Left colon (tissue), 2 donors: ENCODE data around the gene BRD3. TPM values are rescaled to one million over a fixed set of nuclear protein-coding genes. Genes with fewer than 3 reads are reported as not detected.
A peak's percentile ranks its signal among the peaks of the same experiment; 100 is the strongest.
"Not testable (repeated sequence)": the region's sequence is repeated elsewhere in the genome, so short reads cannot be mapped to it uniquely, and the experiment has no call there.

Source experiments
- ATAC-seq: fragments of 200-7000 bp; cut with Tn5 transposase; one replicate; pipeline ENCODE4 v1.9.1; 2020; ENCODE audit warnings: mild to moderate bottlenecking, moderate library complexity
- DNase-seq, 2 donors: peaks; one replicate each; pipeline ENCODE4 v3.0.0-alpha.2; 2020
- intact Hi-C, 2 donors: fragments of 100-400 bp; cut with DNase I in 1 of 2; cut with micrococcal nuclease in 1 of 2; formaldehyde crosslinking; loops; one replicate each; pipeline versions ENCODE4 v1.11.2 to v1.14.0; 2022; cut with DNase I, micrococcal nuclease
- total RNA-seq, 2 donors: library from RNA; stranded (reverse); fragmentation: NEBNext Ultra II Directional; extraction: Animal tissue kit (Norgen Biotek cat#: 25700); gene quantifications; one replicate each; pipeline ENCODE4 v1.2.1, GENCODE V29; 2021
- donor health status: DM: no; HTN: no; CAD: no.
- donor health status: DM: yes; HTN: yes; CAD: no.

The BRD3 gene
- total RNA-seq, 2 donors from 2014 or later = 21.5 to 36.7 TPM

DNA sequence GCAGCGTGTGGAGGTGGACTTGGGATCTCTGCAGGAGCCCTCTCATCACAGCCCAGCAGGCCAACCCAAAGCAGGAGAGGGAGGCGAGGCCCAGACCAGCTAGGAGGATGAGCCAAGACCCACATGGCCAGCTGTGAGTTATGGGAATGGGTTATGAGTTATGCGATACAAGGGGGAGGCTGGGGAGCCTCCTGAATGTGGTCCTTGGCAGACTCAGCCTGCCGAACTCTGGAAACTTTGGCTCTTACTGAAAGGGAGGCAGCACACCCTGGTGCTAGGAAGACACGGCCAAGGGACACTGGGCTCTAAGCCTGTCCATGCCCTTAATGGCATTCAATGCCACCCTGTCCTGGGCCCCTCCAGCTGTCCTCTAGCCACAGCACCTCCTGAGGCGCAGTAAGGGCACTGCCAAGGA is 68.0 kb downstream of the BRD3 start:
- no peak for ATAC-seq
- no peak for DNase-seq
- intact Hi-C loops = loop anchor here (5.0 kb wide), 1 partner anchor 208 kb away; no protein-coding TSS in a partner anchor

DNA sequence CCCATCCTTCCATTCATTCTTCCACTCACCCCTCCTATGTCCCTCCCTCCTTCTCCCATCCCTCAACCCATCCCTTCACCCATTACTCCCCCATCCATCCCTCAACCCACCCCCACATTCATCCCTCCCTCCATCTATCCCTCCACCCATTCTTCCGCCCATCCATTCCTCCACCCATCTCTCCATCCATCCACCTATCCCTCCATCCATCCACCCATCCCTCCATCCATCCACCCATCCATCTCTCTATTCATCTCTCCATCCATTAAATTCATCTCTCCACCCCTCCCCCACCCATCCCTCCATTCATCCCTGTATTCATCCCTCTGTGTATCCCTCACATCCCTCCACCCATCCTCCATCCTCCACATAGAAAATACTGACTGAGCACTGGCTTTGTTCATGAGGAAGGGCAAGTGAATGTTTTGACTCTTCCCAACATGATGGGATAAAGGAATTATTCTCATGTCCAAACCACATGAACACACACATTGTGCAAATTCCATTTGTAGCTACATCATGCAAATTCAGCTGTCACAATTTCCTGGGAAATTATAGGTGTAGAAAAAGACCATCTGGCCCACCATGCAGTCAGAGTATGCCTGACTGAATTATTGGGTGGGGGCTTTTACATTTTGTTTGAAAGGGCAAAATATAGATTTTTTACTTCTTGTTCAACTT is 68.8 kb downstream of the BRD3 start:
- no peak for DNase-seq
- ATAC-seq = no peak
- intact Hi-C loops = loop anchor here (5.0 kb wide), 1 partner anchor 207 kb away; no protein-coding TSS in a partner anchor

DNA sequence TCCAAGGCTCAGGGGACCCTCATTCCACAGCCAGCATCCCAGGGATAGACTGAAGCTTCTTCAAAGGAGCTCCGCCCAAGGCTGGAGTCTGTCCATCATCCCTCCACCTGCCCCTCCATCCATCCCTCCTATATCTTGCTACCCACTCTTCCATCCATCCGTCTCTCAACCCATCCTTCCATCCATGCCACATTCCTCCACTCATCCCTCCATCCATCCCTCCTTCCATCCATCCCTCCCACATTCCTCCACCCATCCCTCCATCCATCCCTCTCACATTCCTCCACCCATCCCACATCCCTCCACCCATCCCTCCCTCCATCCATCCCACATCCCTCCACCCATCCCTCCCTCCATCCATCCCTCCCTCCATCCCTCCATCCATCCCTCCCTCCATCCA is 70.2 kb downstream of the BRD3 start:
- ATAC-seq (no peak), DNase-seq (no peak)
- intact Hi-C loops = loop anchor here (5.0 kb wide), 1 partner anchor 205 kb away; no protein-coding TSS in a partner anchor

DNA sequence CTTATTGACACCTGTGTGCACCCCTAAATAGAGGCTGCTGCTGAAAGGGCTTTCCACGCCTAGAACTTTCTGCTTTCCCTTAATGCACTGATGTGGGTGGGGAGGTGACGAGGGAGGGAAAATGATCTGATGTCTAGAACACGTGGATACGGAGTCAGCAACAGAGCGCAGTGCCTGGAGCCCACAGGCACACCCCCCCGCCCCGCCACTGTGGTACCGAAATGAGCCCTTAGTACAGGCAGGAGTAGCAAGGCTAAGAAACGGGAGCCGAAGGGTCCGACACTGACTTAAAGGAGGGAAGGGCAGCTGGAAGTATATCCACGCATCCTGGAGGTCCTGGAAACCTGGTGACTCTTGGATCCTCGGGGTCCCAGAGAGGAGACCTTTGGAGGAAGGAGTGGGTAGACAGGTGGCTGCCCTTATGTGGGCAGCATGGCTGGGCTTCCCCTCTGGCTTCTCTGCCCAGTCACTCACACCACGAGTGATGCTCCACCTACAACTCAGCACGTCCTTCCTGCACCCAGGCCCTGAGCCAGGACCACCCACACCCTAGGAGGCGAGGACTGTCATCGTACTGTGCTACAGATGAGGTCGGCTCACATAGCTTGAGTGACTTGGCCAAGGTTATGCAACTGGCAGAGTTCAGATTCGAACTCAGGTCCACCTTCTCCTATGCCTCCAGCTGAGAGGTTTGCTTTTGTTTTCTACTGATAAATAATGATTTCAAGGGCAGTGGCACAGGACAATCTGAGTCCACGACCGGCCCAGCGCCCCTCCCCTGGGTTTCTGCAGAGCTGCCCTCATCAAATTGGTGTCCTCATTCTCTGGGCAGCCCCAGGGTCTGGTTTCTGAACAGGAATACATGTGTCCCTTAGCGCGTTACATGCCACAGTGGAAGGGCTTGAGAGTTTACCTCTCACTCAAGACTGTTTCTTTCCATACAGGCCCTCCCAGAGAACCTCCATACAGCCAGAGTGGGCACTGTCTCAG is 71.0 kb downstream of the BRD3 start:
- intact Hi-C loops = loop anchor here (5.0 kb wide), 1 partner anchor 205 kb away; no protein-coding TSS in a partner anchor
- ATAC-seq (no peak), DNase-seq (no peak)

DNA sequence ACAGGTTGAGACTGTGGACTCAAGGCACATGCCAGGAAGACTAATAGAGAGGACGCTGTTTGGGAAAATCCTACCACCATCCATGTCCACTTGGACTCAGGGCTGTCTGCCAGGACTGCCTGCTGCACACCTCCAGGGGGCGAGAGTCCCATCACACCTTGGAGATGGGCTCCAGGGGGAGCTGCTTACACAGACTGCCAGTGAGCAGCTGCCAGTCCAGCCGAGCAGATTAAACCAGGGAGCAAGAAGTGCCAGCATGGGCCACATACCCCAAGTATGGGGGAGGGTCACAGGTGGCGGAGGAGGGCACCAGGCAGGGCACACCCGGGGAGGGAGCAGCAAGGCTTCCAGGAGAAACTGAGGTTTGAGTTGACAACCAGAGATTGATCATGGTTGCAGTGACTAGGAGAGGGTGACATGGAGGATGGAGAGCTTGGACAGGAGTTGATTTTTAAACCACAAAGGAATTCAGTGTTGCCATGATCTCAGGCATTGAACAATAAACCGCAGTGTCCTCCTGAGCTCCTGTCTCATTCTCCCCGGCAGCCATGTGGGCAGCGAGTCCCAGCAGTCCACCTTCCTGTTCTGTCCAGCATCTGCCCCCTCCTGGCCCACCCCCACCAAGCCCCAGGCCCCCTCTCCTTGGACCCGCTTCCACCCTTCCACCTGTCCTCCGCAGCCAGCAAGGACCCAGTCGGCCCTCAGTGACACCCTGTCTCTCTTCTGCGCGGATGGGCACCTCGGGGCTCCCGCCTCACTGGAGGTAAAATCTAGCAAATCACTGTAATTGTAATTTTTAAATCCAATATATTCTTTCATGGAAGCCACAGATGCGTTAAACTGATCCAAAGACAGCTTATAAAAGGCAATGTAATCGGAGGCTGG is 72.6 kb downstream of the BRD3 start:
- ATAC-seq = no peak
- intact Hi-C loops = loop anchor here (5.0 kb wide), 1 partner anchor 203 kb away; no protein-coding TSS in a partner anchor
- DNase-seq = peak in 1 of 2 donors; percentile 20

DNA sequence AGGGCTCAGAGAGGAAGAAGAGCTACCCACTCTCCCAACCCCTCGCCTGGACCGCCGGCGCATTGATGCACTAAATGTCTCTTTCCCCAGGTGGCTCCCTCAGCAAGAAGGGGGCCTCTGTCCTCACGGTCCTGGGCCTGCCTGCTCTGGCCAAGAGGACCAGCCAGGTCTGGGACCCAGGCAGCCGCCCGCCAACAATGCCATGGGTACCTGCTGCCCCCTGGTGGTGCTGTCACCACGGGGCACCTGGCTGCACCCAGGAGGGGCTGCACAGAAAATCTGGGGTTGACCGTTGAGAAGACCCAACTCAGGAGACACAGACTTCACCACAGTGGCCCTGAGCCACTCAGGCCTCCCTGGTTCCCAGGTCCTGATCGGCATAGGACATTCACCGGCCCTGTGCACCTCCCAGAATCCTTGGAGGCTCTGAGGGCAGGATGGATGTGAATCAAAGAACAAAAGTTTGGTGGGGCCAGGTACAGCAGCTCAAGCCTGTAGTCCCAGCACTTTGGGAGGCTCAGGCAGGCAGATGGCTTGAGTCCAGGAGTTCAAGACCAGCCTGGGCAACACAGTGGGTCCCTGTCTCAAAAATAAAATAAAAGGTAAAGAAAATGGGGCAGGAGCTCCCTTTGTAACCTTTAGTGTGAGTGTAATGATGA is 73.3 kb downstream of the BRD3 start:
- intact Hi-C loops = loop anchor here (5.0 kb wide), 1 partner anchor 202 kb away; no protein-coding TSS in a partner anchor
- peak; percentile 48 to 87 for DNase-seq
- ATAC-seq = peak; percentile 51

DNA sequence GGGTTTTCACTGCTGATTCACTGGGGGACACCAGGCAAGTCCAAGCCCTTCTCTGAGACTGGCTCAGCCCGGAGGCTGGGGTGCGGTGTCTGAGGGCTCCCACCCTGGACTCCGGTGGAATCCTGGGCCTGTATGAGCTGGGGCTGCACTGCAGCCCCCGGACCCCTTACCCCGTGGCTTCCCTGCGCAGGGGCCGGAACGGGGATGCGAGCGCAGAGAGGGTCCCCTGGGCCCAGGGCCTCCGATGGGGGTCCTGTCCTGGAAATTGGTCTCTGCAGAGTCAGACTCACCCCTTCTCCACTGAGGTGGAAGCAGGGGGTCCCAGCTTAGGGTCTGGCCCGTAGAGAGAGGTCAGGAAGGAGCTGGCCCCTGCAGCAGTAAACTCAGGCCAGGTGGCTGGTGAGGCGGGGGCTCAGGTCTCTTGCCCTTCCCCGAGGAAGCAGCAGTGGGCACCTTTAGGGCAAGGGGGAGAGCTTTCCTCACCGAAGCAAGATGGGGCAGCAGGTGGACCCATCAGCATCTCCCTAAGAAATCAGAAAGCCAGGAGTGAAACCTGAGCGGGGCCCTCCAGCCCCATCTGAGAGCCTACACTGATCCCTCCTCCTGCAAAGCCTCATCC is 74.1 kb downstream of the BRD3 start:
- ATAC-seq (no peak), DNase-seq (no peak)
- intact Hi-C loops = no loop called here

DNA sequence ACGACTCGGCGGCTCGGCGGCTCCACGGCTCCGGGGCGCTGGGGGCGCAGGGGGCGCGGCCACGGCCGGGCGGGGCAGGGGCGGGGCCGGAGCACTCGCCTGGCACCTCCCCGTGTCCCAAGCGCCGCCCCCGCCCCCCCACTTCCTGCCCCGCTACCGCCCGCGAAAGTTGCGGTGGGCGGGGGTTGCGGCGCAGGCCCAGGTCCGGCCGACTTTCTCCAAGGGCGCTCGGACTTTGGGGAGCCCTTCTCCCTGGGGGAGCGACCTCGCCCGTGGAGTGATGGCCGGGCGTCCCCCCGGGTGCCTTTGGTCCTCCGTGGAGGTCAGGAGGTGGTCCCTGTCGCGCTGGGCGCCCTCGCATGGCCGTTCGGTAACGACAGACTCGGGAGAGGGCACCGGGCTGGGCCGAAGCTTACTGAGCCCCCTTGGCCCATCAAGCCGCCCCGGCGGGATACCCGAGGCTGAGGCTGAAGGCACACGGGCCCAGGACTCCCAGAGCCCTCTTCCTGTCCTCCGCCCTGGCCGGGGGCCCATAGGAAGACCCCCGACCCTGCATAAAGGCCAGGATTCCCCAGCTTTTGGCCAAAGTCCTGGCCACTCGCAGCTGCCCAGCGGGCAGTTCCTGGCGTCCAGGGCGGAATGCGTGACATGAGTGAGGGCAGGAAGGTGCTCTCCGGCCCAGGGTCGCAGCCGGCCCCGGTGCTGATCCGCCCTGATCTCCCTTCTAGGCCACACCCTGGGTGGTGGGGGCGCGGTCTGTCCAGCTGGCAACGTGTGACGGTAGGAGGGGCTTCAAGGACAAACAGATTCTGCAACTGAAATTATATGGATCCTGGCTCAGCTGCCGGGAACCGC is 74.8 kb downstream of the BRD3 start:
- ATAC-seq (peak; percentile 74), DNase-seq (peak; percentile 91 to 92)
- intact Hi-C loops = no loop called here

DNA sequence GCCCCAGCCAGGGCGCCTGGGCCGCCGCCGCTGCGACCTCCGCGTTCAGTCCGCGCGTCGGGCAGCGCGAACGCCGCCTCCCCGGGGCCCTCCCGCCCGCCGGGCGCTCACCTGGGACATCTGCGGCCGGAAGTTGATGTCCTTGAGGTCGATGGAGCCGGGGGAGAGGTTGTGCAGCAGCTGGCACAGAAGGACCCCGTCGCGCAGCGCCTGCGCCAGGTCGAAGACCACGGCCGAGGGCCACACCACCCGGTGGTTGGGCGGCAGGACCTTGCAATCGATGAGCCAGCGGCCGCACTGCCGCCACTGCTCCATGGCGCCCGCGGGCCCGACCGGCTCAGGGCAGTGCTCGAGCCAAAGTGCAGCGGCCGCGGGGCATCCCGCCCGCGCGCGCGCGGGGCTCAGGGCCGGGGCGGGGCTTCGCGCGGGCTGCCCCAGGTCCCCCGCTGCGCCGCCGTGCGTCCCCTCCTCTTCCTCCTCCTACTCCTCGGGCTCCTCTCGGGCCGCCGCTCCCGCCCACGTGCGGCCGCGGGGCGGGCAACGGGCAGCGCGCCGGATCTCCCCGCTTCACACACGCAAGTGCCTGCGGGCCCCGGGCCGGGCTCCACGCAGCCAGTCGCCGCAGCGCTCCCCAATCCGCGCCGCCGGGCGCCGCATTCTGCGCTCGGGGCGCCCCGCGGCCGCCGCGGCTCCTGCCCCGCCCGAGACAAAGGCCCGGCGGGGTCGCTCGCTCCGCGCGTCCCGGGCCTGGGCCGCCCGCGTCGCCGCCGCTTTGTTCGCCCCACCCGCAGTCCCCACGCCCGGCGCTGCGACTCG is 75.7 kb downstream of the BRD3 start, which contains the start of gene VAV2:
VAV2 (minus strand) TSS at position 361 of the 816 bp plus-strand sequence; CDS start at position 315, 46 bp downstream.
- ATAC-seq = peak; percentile 33
- peak; percentile 66 to 70 for DNase-seq
- intact Hi-C loops = no loop called here

DNA sequence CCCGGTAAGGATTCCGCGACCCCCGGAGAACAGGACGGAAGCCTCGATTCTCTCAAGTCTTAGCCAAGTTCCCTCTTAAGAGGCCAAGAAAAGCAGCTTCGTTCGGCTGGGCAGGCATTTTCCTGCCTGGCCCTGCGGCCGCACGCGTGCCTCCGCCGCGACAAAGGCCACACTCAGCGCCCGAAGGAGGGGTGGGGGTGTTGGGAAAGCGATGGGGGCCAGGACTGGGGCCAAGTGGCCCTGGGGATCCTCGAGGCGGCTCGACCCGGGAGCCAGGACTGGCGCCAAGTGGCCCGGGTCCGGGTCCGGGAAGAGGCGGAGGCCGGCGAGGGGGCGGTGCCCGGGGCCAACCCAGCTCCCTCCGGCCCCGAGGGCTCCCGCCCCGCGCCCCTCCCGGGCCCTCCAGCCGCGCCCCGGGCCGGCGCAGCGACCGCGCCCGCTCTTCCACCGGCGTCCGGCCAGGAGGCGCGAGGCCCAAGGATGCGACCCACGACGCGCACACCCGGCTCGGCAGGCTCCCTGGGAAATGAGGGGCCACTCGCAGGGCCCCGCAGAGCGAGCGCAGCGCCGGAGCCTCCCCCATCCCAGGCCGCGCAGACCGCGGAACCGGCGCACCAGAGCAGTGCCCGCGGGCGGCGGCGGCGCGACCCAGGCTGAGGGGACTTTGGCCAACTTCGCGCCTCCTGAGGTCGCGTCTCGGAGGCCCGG is 76.5 kb downstream of the BRD3 start:
- DNase-seq = peak in 1 of 2 donors; percentile 49
- intact Hi-C loops = no loop called here
- peak; percentile 32 for ATAC-seq

DNA sequence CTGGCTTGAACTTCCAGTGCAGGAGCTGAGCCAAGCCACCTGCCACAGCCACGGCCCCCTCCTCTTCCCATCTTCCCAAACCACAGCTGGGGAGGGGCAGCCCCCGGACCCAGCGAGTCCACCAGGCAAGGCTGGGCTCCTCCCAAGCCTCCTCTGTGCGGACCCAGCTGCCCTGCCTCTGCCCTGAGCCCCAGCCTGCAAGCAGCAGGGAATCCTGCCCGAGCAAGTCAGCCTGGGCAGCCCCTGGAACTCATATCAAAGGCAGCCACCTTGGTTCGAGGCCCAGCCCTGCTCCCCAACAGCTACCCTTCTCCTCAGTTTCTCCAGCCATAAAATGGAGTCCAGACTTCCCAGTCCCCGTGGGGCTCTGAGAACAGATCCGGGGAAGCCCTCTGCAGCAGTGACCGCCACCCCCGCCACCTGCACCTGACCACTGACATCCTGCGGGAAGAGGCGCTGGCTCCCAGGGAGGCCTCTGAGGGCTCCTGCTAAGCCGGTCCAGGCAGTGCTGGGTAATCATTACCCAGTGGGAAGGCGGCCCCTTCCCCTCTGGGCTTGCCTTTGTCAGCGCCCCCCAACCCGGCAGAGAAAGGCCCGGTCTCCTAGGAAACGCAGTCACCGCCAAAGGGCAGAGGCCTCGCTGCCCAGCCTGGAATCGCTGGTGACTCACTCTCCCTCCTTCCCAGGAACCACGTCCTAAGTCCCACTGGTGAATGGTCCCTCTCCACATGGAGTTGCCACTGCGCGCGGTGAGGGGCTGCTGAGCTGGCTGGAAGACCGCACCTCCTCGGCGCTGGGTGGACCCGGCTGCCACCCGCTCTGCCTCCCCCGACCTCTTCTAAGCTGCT is 77.2 kb downstream of the BRD3 start:
- DNase-seq = peak; percentile 50 to 65
- intact Hi-C loops = no loop called here
- peak; percentile 37 for ATAC-seq

DNA sequence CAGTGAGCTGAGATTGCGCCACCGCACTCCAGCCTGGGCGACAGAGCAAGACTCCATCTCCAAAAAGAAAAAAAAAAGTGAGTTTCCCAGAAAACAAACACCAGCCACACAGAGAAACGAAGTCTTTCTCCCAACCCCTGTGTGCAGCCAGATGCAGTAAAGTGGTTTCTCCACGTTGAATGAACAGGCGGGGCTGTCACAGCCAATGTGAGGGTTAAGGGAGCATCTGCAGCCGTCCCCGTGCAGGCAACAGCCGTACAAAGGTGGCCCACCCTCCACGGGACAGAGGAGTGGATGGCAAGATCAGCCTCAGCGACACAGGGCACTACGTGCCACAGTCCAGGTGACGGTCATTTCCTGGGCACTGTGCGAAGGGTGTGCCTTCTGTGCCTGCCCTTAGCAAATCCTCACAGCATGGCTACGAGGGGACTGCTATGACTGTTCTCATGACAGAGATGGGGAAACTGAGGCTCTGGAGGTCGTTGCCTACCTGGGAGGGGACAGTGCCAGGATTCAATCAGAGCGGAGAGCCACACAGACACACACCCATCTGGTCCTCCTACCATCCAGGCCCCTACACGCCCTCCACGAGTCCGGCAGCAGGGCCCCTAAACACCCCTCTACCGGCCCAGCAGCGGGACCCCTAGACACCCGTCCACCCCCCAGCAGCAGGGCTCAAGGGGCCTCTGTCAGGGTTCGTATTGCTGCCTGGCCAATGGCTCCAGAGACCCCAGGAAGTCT is 78.0 kb downstream of the BRD3 start:
- intact Hi-C loops = no loop called here
- ATAC-seq (no peak), DNase-seq (no peak)

DNA sequence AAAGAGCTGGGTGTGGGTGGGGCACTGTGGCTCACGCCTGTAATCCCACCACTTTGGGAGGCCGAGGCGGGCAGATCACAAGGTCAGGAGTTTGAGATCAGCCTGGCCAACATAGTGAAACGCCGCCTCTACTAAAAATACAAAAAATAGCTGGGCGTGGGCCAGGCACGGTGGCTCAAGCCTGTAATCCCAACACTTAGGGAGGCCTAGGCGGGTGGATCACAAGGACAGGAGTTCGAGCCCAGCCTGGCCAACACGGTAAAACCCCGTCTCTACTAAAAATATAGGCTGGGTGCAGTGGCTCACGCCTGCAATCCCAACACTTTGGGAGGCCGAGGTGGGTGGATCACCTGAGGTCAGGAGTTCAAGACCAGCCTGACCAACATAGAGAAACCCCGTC is 79.1 kb downstream of the BRD3 start:
- intact Hi-C loops, DNase-seq, ATAC-seq: not testable (repeated sequence)
